HG03442 (cell line): ENCODE data around the gene CDK19.
A peak's percentile ranks its signal among the peaks of the same experiment; 100 is the strongest.
"Not testable (repeated sequence)": the region's sequence is repeated elsewhere in the genome, so short reads cannot be mapped to it uniquely, and the experiment has no call there.

Experiments
- ATAC-seq: cut with Tn5 transposase; IDR thresholded peaks from one replicate; pipeline ENCODE4 v1.9.1; 2021; ENCODE audit warnings: mild to moderate bottlenecking, moderate library complexity; ENCODE audit not compliant: unreplicated experiment

Gene CDK19

DNA sequence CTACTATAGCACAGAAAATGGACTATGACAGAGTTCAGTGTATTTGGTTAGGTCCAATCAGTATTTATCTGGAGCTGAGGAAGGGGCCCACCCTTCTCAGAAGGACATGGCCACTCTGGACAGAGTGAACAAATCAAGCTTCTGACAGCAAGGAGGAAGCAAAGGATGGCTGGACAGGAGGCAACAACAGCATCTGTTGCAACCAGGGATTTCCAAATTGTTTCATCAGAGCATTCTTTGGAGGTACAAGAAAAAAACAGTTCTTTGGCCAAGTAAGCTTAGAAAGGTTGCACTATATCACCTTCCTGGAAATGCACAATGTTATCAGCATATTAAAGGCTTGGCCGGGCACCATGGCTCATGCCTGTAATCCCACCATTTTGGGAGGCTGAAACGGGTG is 220.2 kb downstream of the CDK19 start:
- ATAC-seq, result no peak

DNA sequence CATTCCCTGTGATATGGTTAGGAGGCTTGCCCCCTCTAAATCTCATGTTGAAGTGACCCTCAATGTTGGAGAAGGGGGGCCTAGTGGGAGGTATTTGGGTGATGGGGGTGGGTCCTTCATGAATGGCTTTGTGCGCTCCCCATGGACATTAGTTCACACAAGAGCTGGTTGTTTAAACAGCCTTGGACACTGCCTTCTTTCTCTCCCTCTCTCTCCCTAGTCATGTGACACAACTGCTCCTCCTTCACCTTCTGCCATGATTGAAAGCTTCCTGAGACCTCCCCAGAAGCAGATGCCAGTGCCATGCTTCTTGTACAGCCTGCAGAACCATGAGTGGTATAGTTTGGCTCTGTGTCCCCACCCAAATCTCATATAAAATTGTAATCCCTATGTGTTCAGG is 221.6 kb downstream of the CDK19 start:
- ATAC-seq, result no peak

DNA sequence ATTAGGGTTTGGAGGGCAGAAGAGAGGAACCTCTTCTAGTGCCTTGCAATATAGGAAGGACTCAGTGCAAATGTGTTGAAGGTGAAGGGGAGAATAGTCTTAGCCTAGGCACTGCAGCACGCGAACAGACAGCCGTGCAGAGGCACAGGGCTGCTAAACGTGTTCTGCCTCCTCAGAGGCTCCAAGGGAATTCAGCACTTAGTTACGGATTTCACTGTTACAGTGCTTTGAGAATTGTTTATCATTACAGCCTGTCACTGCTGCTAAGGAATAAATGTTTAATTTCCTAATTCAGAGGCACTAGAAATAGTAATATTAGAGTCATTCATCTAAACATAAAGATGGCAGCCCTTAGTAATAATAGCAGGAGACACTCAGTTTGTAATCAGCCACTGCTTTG is 222.5 kb downstream of the CDK19 start:
- no peak for ATAC-seq

DNA sequence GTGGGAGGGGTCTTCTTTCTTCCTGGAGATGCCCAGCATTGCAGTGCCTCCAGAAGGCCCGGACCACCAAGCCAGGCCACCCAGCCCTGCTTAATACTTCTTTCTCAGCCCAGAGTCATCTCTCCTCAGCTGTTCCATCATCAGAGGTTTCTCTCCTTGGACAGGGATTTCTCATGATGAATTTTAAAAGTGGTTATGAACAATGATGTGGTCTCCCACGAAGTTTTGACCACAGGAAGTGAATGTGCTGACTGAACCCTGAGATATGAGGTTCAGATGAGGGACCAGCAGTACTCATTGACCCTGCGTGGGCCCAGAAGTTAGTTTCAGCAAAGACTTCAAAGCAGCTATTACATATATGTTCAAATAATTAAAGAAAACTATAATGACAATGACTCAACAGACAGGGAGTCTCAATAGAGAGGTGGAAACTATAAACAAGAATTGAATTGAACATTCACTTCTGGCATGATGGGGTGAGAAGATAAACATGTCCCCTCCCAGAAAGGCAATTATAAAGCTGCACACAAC is 224.4 kb downstream of the CDK19 start:
- no peak for ATAC-seq

DNA sequence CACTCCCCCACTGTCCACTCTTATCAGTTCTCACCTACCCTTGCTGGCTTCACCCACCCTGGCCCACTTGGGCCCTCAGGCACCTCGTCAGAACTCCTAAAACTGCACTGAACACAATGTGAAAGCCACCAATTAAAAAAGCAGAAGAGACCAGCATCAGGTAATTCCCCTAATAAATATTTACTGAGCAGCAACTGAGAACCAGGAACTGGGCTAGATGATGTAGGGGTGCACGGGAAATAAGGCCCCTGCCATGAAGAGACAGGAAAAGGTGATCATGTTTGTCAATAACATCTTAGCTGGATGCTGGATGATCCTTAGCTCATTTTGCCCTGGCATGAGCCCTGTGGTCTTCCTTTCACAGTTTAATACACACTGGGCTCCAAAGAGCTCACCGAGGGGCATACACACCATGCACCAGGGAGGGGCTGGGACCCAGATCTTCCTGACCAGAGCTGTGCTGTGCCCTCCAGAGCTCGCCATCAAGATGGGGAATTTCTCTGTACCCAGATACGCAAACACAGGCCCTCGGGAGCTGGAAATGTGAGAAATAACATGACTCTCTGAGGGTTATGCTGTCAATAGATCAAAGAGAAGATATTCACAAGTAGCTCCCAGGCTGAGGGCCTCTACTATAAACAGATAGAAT is 225.3 kb downstream of the CDK19 start:
- ATAC-seq, result peak; percentile 91

DNA sequence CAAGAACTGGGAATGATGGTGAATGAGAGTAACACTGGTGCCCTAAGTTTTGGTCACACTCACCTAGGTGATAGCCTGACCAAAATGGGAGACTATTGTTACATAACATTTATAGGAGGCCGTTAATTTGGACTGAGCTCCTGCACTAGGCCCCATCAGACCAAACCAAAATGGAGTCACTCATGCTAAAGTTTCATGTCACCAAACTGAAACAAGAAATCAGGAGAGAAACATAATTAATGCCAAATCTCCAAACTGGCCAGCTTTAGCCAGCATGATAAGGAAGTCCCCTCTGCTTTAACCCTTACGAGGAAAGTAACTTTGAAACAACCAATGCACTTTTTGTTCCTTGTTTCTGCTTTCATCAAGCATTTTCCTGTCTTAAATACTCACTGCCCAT is 227.9 kb downstream of the CDK19 start:
- no peak for ATAC-seq

DNA sequence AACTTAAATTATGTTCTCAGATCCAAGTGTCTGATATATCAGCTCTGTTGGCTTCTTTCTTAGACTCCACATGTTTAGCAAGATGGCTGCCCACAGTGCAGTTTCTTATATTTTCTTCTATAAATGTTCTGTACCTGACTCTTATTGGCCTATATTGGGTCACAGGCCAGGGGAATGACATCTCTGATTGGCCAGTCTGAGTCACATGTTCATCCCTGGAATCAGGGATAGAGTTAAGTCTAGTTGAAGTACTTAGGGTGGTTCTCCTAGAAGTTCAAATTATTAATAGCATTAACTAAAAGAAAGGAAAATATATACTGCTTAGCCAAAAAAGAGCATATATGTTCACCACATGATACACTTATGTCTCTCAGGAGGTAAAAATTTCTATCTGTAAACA is 233.6 kb downstream of the CDK19 start:
- no peak for ATAC-seq

DNA sequence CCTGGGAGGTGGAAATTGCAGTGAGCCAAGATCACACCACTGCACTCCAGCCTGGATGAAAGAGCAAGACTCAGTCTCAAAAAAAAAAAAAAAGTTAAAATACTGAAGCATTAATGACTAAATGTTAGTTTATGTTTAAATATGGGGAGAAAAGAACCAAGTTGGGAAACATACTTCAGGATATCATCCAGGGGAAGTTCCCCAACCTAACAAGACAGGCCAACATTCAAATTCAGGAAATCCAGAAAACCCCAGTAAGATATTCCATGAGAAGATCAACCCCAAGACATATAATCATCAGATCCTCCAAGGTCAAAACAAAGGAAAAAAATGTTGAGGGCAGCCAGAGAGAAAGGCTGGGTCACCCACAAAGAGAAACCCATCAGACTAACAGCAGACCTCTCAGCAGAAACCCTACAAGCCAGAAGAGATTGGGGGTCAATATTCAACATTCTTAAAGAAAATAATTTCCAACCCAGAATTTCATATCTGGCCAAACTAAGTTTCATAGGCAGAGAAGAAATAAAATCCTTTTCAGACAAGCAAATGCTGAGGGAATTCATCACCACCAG is 237.6 kb downstream of the CDK19 start:
- not testable (repeated sequence) for ATAC-seq

DNA sequence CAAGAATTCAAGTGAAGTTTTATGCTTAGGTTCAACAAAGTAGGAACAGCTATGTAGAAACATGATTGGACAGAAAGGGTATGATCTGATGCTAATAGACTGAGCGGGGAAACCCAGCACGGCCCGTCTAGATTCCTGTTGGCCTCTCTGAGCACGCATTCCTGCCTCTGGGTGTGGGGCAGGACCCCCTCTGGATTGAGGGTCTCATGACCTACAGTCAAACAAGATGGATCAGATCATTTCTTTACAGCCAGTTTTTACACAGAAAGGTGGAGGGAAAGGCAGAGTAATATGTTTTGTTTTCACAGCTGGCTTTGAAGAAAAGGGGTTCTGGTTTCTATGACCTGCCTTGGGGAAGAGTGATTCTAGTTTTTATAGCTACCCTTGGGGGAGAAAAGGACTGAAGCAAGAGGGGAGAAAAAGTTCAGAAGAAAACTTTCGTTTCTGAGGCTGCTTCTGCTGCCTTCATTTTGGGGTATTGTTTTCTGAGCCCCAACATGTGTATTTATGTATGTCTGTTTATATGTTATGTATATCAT is 239.3 kb downstream of the CDK19 start:
- no peak for ATAC-seq

DNA sequence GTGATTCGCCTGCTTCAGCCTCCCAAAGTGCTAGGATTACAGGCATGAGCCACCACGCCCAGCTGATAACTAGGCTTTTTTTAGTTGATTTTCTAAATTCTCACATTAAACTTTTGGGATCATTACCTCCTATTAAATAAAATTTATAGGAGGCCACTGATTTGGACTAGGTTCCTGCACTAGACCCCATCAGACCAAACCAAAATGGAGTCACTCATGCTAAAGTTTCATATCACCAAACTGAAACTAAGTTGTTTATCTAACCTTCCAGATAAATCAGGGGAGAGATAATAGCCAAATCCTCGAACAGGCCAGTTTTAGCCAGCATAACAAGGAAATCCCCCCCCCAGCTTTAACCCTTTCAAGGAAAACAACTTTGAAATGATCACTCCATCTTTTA is 240.5 kb downstream of the CDK19 start:
- no peak for ATAC-seq

DNA sequence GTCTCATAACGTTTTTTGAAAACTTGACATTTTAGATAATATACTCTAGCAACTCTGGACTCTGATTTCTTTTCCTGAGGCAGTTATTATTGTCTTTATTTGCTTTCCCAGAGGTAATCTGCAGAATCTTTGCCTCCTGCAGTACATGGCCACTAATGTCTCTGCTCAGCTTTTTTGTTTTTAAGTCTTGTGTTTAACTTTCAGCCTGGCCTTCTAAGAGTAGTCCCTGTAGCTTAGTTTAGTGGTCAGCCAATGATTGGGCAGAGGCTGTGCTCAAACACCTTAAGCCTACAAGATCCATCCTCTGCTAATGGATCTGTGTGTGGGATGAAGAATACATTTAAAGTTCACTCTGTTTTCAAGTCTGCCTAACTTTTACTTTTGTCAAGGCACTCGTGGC is 241.7 kb downstream of the CDK19 start:
- ATAC-seq, result no peak

DNA sequence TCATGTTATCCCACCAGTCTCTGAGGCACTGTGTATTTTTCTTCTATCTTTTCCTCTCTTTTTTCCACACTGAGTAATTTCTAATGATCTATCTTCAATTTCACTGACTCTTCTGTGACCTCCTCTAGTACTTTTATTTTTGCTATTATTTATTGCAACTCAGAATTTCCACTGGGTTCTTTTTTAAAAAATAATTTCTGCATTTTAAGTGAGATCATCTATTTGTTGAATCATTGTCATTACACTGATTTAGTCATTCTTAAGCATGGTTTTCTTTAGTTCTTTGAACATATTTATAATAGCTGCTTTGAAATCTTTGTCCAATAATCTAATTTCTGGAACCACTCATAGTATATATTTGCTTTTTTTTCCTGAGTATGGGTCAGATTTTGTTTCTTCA is 242.1 kb downstream of the CDK19 start:
- ATAC-seq, result no peak

DNA sequence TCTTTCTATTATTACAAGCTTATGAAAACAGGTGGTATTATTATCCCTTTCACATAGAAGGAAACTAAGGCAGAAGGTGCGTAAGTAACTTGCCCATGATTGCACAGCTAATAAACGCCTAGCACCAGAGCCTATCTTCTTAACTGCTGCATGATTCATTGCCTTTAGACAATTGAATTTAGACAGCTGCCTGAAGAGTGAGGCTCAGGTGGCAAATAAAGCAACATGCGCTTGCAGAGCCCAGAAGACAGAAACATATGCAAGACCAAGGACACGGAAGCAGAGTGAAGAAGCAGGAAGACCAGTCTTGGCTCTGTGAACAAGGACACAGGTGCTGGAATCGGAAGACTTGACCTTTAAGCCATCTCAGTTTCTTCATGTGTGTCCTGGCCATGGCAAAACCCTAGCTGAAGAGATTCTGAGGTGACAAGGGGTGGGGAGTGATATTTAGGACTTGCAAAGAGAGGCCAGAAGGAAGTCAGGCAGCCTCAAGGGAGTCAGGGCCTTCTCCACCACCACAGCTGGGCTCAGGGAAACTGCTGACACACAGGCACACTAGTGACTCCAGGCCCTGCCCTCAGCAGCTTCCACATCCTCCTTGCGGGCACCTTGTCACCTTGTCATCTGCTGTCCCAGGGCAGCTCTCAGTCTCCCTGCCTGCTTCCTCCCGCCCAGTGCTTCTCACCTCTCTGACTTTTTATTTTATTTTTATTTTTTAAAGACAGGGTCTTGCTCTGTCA is 247.1 kb downstream of the CDK19 start:
- ATAC-seq, result no peak

DNA sequence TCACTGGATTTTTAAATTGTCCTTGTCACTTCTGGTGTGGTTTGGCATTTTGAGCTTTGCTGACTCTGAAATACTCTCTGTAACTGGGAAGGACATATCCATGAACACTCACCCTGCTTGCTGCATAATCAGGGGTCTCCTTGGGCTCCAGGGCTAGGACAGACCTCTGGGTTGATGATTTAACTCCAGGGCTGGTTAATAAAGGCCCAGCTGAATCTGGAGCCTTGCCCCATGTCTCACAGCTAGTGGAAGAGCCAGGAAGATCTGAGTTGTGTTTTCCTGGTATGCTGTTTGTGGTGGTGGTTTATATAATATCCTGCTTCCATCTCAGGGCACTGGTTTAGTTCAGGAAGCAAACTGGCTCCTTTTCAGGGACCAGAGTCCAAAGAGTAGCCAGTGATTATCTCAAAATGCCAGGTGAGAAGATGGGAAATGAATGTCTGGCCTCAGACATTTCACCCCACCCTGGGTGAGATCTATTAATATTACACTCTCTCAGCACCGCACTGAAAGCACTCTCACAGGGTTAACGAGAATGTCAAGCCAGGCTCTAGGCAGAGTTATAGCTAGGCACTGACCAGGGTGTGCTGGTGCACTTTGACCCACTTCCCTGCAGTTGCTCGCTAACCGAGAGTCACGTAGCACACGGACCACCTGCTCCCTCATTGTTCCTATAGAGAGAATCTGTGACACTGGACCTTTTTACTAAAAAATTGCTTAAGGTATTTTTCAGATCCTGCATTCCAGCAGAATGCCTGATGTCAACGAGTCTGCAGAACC is 248.7 kb downstream of the CDK19 start:
- ATAC-seq, result no peak

DNA sequence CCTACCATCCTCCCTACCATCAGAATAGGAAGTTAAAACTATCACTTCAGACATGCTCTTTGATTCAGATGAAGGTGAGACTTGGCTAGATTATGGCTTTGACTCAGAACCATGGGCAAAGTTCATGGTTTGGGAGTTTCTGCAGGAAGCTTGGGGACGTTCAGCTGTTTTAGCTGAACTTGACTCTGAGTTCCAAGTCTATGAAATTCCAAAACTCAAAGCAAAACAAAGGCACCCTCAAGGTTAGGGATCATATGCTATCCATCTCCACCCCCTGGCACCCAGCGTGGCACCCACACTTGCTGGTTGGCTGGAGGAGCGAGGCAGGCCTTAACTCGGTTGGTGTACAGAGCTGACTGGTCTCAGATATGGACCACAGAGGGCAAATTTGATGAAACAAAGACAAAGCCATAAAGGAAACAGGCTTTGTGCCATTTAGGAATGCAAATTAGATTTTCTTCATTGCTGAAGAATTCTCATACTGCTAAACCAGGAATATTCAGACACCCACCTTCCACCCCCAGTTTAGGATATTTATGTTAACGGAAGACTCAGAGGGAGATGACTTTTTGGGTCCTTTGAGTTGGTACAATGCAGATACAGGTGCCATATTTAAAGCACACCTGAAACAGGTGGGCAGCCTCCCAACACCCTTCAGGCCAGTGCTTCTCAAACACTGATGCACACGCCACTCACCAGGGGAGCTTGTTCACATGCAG is 250.4 kb downstream of the CDK19 start:
- no peak for ATAC-seq

DNA sequence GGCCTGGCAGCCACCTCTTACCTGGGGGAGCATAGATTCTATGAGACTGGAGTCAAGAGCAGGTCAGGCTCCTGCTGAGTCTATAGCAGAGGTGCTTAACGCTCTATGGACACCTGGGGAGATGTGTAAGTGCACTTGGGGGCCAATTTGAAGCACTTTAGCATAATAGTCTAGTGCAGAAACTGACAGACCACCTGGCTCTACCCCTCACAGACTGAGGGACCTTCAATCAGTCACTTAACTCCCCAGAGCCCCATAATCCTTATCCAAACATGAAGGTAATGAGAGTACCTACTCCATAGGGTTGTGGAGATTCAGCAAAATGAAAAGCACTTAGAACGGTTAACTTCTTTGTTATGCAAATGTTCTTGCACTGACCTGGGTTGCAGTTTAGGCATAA is 251.6 kb downstream of the CDK19 start:
- no peak for ATAC-seq

DNA sequence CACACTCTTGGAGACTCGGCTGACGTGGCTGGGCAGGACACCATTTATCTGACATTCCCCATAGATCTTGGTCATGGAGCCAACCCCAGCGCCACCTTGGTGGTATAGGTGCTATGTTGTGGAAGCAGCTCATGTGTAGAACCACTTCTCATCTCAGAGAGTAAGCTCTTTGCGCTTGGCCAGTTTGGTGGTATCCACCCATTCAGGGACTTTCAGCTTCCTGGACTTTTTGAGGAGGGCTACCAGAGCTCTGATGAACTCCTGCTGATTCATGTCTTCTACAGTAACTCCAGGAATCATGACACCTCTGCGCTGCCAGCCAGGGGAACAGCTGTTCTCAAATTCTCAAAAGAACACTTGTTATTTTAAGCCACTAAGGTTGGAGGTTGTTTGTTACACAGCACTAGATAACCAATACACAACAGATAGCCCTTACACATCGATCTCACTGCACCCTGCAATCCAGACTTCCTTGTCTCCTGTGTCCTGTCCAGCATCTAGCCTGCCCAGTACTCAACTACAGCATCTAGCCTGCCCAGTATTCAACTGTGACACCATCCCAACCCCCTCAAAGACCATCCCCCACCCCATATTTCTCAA is 252.9 kb downstream of the CDK19 start:
- no peak for ATAC-seq

DNA sequence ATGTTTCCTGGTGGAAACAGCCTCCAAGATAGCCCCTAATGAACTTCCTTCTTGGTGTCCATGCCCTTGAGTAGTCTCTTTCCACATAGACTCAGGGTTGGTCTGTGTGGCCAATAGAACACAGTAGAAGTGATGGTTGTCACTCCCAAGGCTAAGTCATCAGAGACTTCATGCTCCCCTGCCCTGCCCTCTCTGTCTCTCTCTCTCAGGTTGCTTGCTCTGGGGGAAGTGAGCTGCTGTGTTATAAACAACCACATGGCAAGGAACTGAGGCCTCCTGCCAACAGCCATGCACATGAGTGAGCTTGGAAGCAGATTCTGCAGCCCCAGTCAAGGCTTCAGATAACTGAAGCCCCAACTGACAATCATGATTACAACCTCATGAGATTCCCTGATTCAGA is 253.6 kb downstream of the CDK19 start:
- ATAC-seq, result no peak

DNA sequence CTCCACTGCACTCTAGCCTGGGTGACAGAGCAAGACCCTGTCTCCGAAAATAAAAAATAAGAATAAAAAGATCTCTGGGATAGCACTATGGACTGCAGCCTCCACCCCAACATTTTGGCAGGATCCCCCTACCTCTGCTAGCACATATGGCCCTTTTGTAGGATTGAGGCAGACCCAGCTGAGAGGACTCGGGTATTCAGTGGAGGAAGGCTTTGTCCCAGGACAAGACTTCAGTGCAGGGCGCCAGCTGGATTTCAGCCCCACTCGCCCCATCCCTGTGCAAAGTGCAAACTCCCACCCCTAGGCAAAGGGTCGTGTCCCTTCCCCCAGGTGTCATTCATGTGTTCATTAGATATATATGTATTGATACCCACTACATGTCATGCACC is 254.3 kb downstream of the CDK19 start:
- ATAC-seq, result no peak
